Suppressor macrophage treated with lipopolysaccharide for 4 hours (primary cell): ENCODE measurements around the gene PAM16.

Source experiments
- DNase-seq: peaks from one replicate; pipeline ENCODE4 v3.0.0-alpha.2; 2020

Gene PAM16

GRCh38 chr16:4383591-4384444 is 32.7 kb upstream of the PAM16 start:
- DNase-seq, result no peak

- DNase-seq, result no peak
Measured at GRCh38 chr16:4382795-4383357, 31.8 kb upstream of the PAM16 start.

- DNase-seq, result no peak
Measured at GRCh38 chr16:4381935-4382794, 31.0 kb upstream of the PAM16 start.

GRCh38 chr16:4381072-4381934 is 30.2 kb upstream of the PAM16 start:
- no peak for DNase-seq

GRCh38 chr16:4380119-4381063 is 29.3 kb upstream of the PAM16 start:
- no peak for DNase-seq

GRCh38 chr16:4378999-4379690 is 28.0 kb upstream of the PAM16 start:
- no peak for DNase-seq

GRCh38 chr16:4378161-4378666 is 27.1 kb upstream of the PAM16 start:
- DNase-seq, result no peak

GRCh38 chr16:4377573-4378154 is 26.5 kb upstream of the PAM16 start:
- DNase-seq, result no peak

GRCh38 chr16:4376893-4377572 is 25.9 kb upstream of the PAM16 start:
- DNase-seq, result no peak

GRCh38 chr16:4376126-4376892 is 25.2 kb upstream of the PAM16 start:
- DNase-seq, result no peak

- no peak for DNase-seq
Measured at GRCh38 chr16:4375717-4376116, 24.6 kb upstream of the PAM16 start.

GRCh38 chr16:4373909-4374742 is 23.0 kb upstream of the PAM16 start:
- DNase-seq, result no peak

- no peak for DNase-seq
Measured at GRCh38 chr16:4373356-4373908, 22.3 kb upstream of the PAM16 start.

- no peak for DNase-seq
Measured at GRCh38 chr16:4372578-4373355, 21.6 kb upstream of the PAM16 start.

GRCh38 chr16:4372001-4372577 is 21.0 kb upstream of the PAM16 start:
- no peak for DNase-seq

- peak; percentile 61 for DNase-seq
Measured at GRCh38 chr16:4371357-4372000, 20.4 kb upstream of the PAM16 start, which contains the start of gene VASN. Gene VASN, plus strand, starts transcription at chr16:4371848. Its CDS starts 9,030 bp downstream, at chr16:4380878.
